ENCODE results near the gene RXFP4. TPM values are rescaled to one million over a fixed set of nuclear protein-coding genes. Genes with fewer than 3 reads are reported as not detected.
A peak's percentile ranks its signal among the peaks of the same experiment; 100 is the strongest.

The RXFP4 gene
- total RNA-seq, 1 experiment from 2014 or later: not detected

DNA sequence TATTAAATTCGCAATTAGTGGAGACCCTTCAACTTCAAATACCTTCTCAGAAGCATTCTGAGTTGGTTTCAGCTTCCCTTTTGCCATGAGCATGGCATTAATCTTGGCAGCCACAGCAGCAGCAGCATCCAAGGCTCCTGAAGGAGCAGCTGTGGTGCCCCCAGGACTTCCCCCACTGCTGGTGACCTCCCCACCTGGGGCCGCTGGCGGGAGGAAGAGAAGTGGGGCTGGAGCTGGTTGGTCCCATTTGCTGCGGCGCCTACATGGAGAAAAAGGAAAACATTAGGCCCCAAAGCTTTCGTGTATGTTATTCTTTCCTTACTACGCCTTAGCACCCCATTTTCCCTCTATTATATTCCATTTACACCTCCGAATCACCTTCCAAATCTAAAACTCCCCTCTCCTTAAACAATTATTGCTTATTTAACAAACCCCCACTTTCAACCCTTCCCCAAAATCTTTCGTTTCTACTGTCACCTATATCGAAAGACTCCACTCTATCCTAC is 7.8 kb upstream of the RXFP4 start:
- TF ChIP-seq, protein P1, sequence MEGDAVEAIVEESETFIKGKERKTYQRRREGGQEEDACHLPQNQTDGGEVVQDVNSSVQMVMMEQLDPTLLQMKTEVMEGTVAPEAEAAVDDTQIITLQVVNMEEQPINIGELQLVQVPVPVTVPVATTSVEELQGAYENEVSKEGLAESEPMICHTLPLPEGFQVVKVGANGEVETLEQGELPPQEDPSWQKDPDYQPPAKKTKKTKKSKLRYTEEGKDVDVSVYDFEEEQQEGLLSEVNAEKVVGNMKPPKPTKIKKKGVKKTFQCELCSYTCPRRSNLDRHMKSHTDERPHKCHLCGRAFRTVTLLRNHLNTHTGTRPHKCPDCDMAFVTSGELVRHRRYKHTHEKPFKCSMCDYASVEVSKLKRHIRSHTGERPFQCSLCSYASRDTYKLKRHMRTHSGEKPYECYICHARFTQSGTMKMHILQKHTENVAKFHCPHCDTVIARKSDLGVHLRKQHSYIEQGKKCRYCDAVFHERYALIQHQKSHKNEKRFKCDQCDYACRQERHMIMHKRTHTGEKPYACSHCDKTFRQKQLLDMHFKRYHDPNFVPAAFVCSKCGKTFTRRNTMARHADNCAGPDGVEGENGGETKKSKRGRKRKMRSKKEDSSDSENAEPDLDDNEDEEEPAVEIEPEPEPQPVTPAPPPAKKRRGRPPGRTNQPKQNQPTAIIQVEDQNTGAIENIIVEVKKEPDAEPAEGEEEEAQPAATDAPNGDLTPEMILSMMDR (conservative IDR thresholded peaks at IDR 0.05): no peak
- TF ChIP-seq EZH2 (IDR thresholded peaks at IDR 0.05; ENCODE audit: low read depth): no peak
- Histone ChIP-seq H3K9me3 (ENCODE audit: insufficient read depth, low read depth) (no peaks in the 10 kb centered on the region), H3K9me2 (ENCODE audit: insufficient read depth) (no peaks in the 10 kb centered on the region), H3K36me3 (ENCODE audit: low read depth) (peaks cover 45% of the 10 kb centered on the region), H3K79me2 (ENCODE audit: low read depth) (peaks cover 55% of the 10 kb centered on the region), H2AFZ (peak overlapping the region; percentile 45; the same call in 1 of the 2 replicates), H3K4me1 (replicated peaks; ENCODE audit: insufficient read depth) (peaks cover 46% of the 10 kb centered on the region), H3K27me3 (ENCODE audit: insufficient read depth, low read depth) (no peaks in the 10 kb centered on the region), H3K4me2 (peak overlapping the region; percentile 95), H3K4me3 (peak overlapping the region; percentile 84), H4K20me1 (ENCODE audit: insufficient read depth) (peaks cover 34% of the 10 kb centered on the region), H3K27ac (peak overlapping the region; percentile 92), H3F3A (ENCODE audit: insufficient read depth, low read depth) (peaks cover 66% of the 10 kb centered on the region)
- no peak for DNase-seq
- ChIA-PET POLR2A (ENCODE audit: unreplicated experiment) (interaction anchor here (0.6 to 1.0 kb wide), 3 partner anchors 42 to 348 kb away, joined by 3 to 5 read pairs (median 3); no protein-coding TSS in a partner anchor), CTCF (interaction anchor here (0.5 kb wide), 1 partner anchor 249 kb away, joined by 8 read pairs; no protein-coding TSS in a partner anchor)
- intact Hi-C loops (cut with micrococcal nuclease; ENCODE audit: unreplicated experiment): loop anchor here (5.0 to 10.0 kb wide), 2 partner anchors 69 to 281 kb away; partner anchors contain the start of gene PMF1
- no TSS peak for BruUV-seq (replicated peaks)

DNA sequence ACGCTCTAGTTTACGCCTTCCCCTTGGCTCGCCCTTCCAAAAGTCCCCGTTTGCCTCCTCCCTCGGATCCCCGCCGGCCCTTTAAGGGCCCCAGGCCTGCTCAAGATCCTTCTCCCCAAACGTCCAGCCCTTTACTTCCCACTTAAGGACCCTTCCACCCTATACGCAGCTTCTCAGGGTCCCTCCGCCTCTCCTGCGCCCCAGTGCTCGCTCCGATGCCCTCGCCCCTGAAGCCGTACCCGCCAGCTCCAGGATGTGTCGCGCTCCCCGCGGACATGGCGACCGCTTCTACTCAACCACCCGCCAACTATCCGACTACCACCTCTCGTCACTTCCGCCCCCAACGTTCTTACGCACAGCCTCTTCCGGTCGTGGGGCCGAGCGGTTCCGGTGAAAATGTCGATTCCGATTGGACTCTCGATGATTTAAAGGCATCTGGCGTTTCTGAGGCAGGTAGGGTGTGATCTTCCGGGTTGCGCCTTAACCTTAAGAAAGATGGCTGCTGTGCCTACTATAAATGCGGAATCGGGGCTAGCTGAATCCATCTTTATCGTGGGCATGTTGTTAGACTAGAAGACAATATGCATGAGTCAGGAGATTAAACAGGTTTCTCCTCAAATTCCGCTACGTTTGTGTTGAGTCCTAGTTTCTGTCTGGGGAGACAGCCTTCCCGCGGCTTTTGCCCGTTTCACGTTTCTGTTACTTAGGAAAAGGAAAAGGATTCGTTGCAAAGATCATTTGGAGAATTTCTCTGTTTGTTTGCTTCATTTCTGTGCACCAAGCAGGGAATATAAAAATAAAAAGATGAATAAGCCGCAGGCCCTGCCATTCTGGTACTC is 7.1 kb upstream of the RXFP4 start, which contains the start of gene KHDC4:
Gene KHDC4 (minus strand): TSS at position 317 of the 839 bp plus-strand sequence. CDS start 40 bp downstream, at position 277.
- POLR2A ChIA-PET (ENCODE audit: unreplicated experiment): interaction anchor here (0.6 to 1.0 kb wide), 2 partner anchors 42 to 65 kb away, joined by 3 to 5 read pairs; no protein-coding TSS in a partner anchor
- intact Hi-C loops (cut with micrococcal nuclease; ENCODE audit: unreplicated experiment): loop anchor here (5.0 to 10.0 kb wide), 2 partner anchors 68 to 280 kb away; partner anchors contain the start of gene PMF1
- no TSS peak for BruUV-seq (replicated peaks)

More for the DNA sequence above, 7.1 kb upstream of the RXFP4 start, which contains the start of gene KHDC4:
- peak within 1 kb of the TSS; percentile 84 for H3K4me3 ChIP-seq
- no peaks in the 10 kb centered on the region for H3K9me2 ChIP-seq (ENCODE audit: insufficient read depth)
- H3K4me2 ChIP-seq: peak within 1 kb of the TSS; percentile 95
- CTCF ChIA-PET: no interaction called here
- peaks cover 46% of the 10 kb centered on the region for H3K4me1 ChIP-seq (replicated peaks; ENCODE audit: insufficient read depth)
- peak; percentile 90 to 96 for DNase-seq
- peaks cover 48% of the 10 kb centered on the region for H3K79me2 ChIP-seq (ENCODE audit: low read depth)
- no peaks in the 10 kb centered on the region for H3K27me3 ChIP-seq (ENCODE audit: insufficient read depth, low read depth)
- TF ChIP-seq, protein P1 (conservative IDR thresholded peaks at IDR 0.05): no peak
- no peak for TF ChIP-seq EZH2 (IDR thresholded peaks at IDR 0.05; ENCODE audit: low read depth)
- H3K36me3 ChIP-seq (ENCODE audit: low read depth): peaks cover 41% of the 10 kb centered on the region
- peak within 1 kb of the TSS; percentile 87 for H2AFZ ChIP-seq
- peak within 1 kb of the TSS; percentile 92 for H3K27ac ChIP-seq
- H3F3A ChIP-seq (ENCODE audit: insufficient read depth, low read depth): peaks cover 60% of the 10 kb centered on the region
- H4K20me1 ChIP-seq (ENCODE audit: insufficient read depth): peaks cover 27% of the 10 kb centered on the region
- H3K9me3 ChIP-seq (ENCODE audit: insufficient read depth, low read depth): no peaks in the 10 kb centered on the region
